ENCODE data around the gene ANGPTL4. TPM values are rescaled to one million over a fixed set of nuclear protein-coding genes. Genes with fewer than 3 reads are reported as not detected.

Gene ANGPTL4
- total and polyA plus RNA-seq, 2 of the 13 experiments (the other 11 are each of a cell fraction or from before 2014, with no cell fraction given) = 0.80 to 21.7 TPM

DNA sequence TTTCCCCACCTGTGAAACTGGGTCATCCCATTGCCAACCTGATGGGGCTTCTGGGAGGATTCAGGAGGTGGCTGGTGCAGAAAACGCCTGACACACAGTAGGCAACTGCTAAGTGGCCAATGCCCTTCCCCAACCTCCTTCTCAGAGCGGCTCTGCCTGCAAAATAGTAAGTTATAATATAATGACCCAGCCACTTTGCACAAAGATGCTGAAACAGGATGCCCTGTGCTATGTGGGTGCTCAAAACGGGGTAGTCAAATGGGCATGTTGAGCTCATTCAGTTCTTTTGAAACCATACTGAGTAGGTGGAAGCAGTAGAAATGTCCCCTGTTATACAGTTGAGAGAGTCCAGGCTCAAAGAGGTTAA lies 49.7 kb downstream of the ANGPTL4 start:
- DNase-seq (ENCODE audit: low spot score) (no peak), ATAC-seq (no peak), FAIRE-seq (no peak)
- intact Hi-C loops (cut with micrococcal nuclease; ENCODE audit: unreplicated experiment) = loop anchor here (5.0 kb wide), 1 partner anchor 34 kb away; no protein-coding TSS in a partner anchor
- H3K9ac ChIP-seq (ENCODE audit: insufficient read depth, low read depth, low read length) = peak overlapping the region; percentile 78
- no peaks in the 10 kb centered on the region for H3K36me3 ChIP-seq (replicated peaks in 1 of 2; ENCODE audit: control insufficient read depth in 1 of 2, insufficient read depth in 2 of 2, low read length in 2 of 2)
- ChIA-PET POLR2A (interaction anchor here (0.7 to 3.6 kb wide), 16 partner anchors 9 to 100 kb away, joined by 3 to 67 read pairs (median 5); partner anchors contain the start of genes ANGPTL4, HNRNPM, NDUFA7 and RAB11B), CTCF (ENCODE audit: low intra/inter-chr PET ratio, low total read pairs) (no interaction called here)
- H3K27ac ChIP-seq (ENCODE audit: extremely low read length, insufficient read depth, low read length) = no peak overlapping the region
- BruUV-seq (replicated peaks) = no TSS peak
- peak overlapping the region; percentile 67 to 92 (median 70) for H3K4me3 ChIP-seq (replicated peaks in 1 of 3; ENCODE audit: insufficient read depth in 1 of 3, low read depth in 2 of 3, low read length in 3 of 3)
- H3K9me3 ChIP-seq (ENCODE audit: low read length) = no peaks in the 10 kb centered on the region
- H3K4me2 ChIP-seq (ENCODE audit: low read depth, low read length) = peak overlapping the region; percentile 98
- H3K4me1 ChIP-seq (ENCODE audit: insufficient read depth, low read length) = peaks cover 36% of the 10 kb centered on the region
- no peaks in the 10 kb centered on the region for H3K79me2 ChIP-seq (ENCODE audit: insufficient read depth, low read length)
- no peak overlapping the region for H2AFZ ChIP-seq (ENCODE audit: low read length)
- TF ChIP-seq LCORL (IDR thresholded peaks at IDR 0.05) (no peak), LCORL (CRISPR knock-in tag; IDR thresholded peaks at IDR 0.05) (no peak), ZNF224 (CRISPR knock-in tag; IDR thresholded peaks at IDR 0.05) (no peak), ZNF605 (CRISPR knock-in tag; IDR thresholded peaks at IDR 0.05) (0 out of 2 replicates have a peak, but pooled peaks have one; percentile 21), ZNF335 (CRISPR knock-in tag; IDR thresholded peaks at IDR 0.05) (no peak), NFE2 (CRISPR knock-in tag; IDR thresholded peaks at IDR 0.05) (no peak), ZNF768 (CRISPR knock-in tag; IDR thresholded peaks at IDR 0.05) (0 out of 2 replicates have a peak, but pooled peaks have one; percentile 5), ZMYM2 (CRISPR knock-in tag; IDR thresholded peaks at IDR 0.05) (0 out of 2 replicates have a peak, but pooled peaks have one; percentile 28)
- in situ Hi-C loops (cut with HindIII; ENCODE audit: extremely low pct_ligation_motif_present, low pct_unique_long_range_greater_than_20kb) = loop anchor here (5.0 kb wide), 1 partner anchor 39 kb away; no protein-coding TSS in a partner anchor
- WGBS (ENCODE audit: low lambda C conversion rate) = 10% methylated on average over 2 of the region's 3 CpGs
- H4K20me1 ChIP-seq (ENCODE audit: insufficient read depth, low read length) = no peaks in the 10 kb centered on the region
- H3K27me3 ChIP-seq (ENCODE audit: control insufficient read depth in 1 of 2, insufficient read depth in 2 of 2, low read length in 2 of 2) = no peaks in the 10 kb centered on the region

DNA sequence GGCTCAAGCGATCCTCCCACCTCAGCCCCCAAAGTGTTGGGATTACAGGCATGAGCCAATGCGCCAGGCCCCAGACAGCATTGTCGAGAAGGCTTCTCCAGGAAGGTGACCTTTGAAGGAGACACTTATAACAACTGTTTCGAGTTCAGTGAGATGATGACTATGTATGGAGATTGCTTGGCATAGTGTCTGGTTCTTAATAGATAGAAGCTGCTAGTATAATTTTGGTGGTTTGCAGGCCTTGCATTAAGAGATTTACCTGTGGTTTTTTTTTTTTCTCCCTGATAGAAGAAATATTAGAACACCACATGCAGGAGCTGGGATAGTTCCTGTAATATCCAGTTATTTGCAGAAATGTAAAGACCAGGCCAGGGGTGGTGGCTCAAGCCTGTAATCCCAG lies 52.8 kb downstream of the ANGPTL4 start:
- in situ Hi-C loops (cut with HindIII; ENCODE audit: extremely low pct_ligation_motif_present, low pct_unique_long_range_greater_than_20kb) = no loop called here
- no peak for FAIRE-seq
- intact Hi-C loops (cut with micrococcal nuclease; ENCODE audit: unreplicated experiment) = no loop called here
- TF ChIP-seq GZF1 (CRISPR knock-in tag; IDR thresholded peaks at IDR 0.05) (no peak), ZFP36L1 (CRISPR knock-in tag; IDR thresholded peaks at IDR 0.05) (no peak), ZNF251 (CRISPR knock-in tag; IDR thresholded peaks at IDR 0.05) (no peak), SNAI1 (CRISPR knock-in tag; IDR thresholded peaks at IDR 0.05; ENCODE audit: borderline replicate concordance) (no peak), TAF1 (CRISPR knock-in tag; IDR thresholded peaks at IDR 0.05) (no peak)
- TF ChIP-seq, protein P1, sequence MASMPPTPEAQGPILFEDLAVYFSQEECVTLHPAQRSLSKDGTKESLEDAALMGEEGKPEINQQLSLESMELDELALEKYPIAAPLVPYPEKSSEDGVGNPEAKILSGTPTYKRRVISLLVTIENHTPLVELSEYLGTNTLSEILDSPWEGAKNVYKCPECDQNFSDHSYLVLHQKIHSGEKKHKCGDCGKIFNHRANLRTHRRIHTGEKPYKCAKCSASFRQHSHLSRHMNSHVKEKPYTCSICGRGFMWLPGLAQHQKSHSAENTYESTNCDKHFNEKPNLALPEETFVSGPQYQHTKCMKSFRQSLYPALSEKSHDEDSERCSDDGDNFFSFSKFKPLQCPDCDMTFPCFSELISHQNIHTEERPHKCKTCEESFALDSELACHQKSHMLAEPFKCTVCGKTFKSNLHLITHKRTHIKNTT (CRISPR knock-in tag; IDR thresholded peaks at IDR 0.05) = no peak
- TF ChIP-seq, protein P2, sequence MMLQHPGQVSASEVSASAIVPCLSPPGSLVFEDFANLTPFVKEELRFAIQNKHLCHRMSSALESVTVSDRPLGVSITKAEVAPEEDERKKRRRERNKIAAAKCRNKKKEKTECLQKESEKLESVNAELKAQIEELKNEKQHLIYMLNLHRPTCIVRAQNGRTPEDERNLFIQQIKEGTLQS (CRISPR knock-in tag; IDR thresholded peaks at IDR 0.05) = no peak
- H3K9me3 ChIP-seq (ENCODE audit: low read length) = no peaks in the 10 kb centered on the region
- H3K36me3 ChIP-seq (replicated peaks in 1 of 2; ENCODE audit: control insufficient read depth in 1 of 2, insufficient read depth in 2 of 2, low read length in 2 of 2) = no peaks in the 10 kb centered on the region
- ATAC-seq = no peak
- no peak overlapping the region for H3K9ac ChIP-seq (ENCODE audit: insufficient read depth, low read depth, low read length)
- no TSS peak for BruUV-seq (replicated peaks)
- no peaks in the 10 kb centered on the region for H3K27me3 ChIP-seq (ENCODE audit: control insufficient read depth in 1 of 2, insufficient read depth in 2 of 2, low read length in 2 of 2)
- no peaks in the 10 kb centered on the region for H4K20me1 ChIP-seq (ENCODE audit: insufficient read depth, low read length)
- POLR2A ChIA-PET = no interaction called here
- no peak overlapping the region for H3K4me2 ChIP-seq (ENCODE audit: low read depth, low read length)
- H3K79me2 ChIP-seq (ENCODE audit: insufficient read depth, low read length) = no peaks in the 10 kb centered on the region
- CTCF ChIA-PET (ENCODE audit: low intra/inter-chr PET ratio, low total read pairs) = no interaction called here
- H3K4me1 ChIP-seq (ENCODE audit: insufficient read depth, low read length) = peaks cover 36% of the 10 kb centered on the region
- no peak overlapping the region for H3K4me3 ChIP-seq (replicated peaks in 1 of 3; ENCODE audit: insufficient read depth in 1 of 3, low read depth in 2 of 3, low read length in 3 of 3)
- no peak for DNase-seq (ENCODE audit: low spot score)
- H3K27ac ChIP-seq (ENCODE audit: extremely low read length, insufficient read depth, low read length) = no peak overlapping the region
- WGBS (ENCODE audit: low lambda C conversion rate) = 100% methylated on average over 4 of the region's 4 CpGs
- no peak overlapping the region for H2AFZ ChIP-seq (ENCODE audit: low read length)
